ENCODE measurements around the gene PRKCE. TPM values are rescaled to one million over a fixed set of nuclear protein-coding genes. Genes with fewer than 3 reads are reported as not detected.

PRKCE gene
- total RNA-seq, 1 experiment from 2014 or later = 1.3 TPM

GRCh38 chr2:45602624-45603023 is 48.9 kb upstream of the PRKCE start:
- Histone ChIP-seq H3T11ph (ENCODE audit: low read length) (no peak overlapping the region), H3K79me1 (ENCODE audit: insufficient read depth, low read depth, low read length, poor library complexity, severe bottlenecking) (no peaks in the 10 kb centered on the region), H3K4me2 (ENCODE audit: insufficient read depth, insufficient read length, low read length) (no peak overlapping the region), H3K18ac (ENCODE audit: insufficient read length, low read depth, low read length) (no peak overlapping the region), H3K4ac (ENCODE audit: low read depth, low read length) (no peak overlapping the region), H3K14ac (ENCODE audit: insufficient read depth, low read length) (no peak overlapping the region), H2BK5ac (ENCODE audit: insufficient read length, low read length) (no peak overlapping the region), H2BK20ac (ENCODE audit: low read depth, low read length, poor library complexity, severe bottlenecking) (no peak overlapping the region), H3K27me3 (ENCODE audit: insufficient read depth, low read length) (no peaks in the 10 kb centered on the region), H3K4me1 (ENCODE audit: insufficient read depth, low read length) (no peaks in the 10 kb centered on the region), H4K20me1 (ENCODE audit: control insufficient read depth, insufficient read depth, insufficient read length) (no peaks in the 10 kb centered on the region), H4K8ac (replicated peaks; ENCODE audit: insufficient read length, low read depth, low read length) (no peak overlapping the region), H3K79me2 (ENCODE audit: insufficient read depth, low read length) (peaks cover 1% of the 10 kb centered on the region; the same call in 1 of the 2 replicates), H3K9ac (ENCODE audit: extremely low read depth, insufficient read length, low read length) (no peak overlapping the region), H2AK5ac (ENCODE audit: insufficient read length, low read length) (no peak overlapping the region), H2AFZ (ENCODE audit: low read length) (no peak overlapping the region), H3K23ac (ENCODE audit: insufficient read length, low read depth, low read length) (no peak overlapping the region), H4K5ac (ENCODE audit: insufficient read length, low read depth, low read length) (no peak overlapping the region), H2BK120ac (ENCODE audit: low read depth, low read length, poor library complexity, severe bottlenecking) (no peak overlapping the region), H3K23me2 (ENCODE audit: insufficient read length, low read depth, low read length, poor library complexity, severe bottlenecking) (no peaks in the 10 kb centered on the region), H3K56ac (ENCODE audit: insufficient read length, low read depth, low read length) (no peak overlapping the region), H2BK15ac (ENCODE audit: low read depth, low read length) (no peak overlapping the region), H2BK12ac (ENCODE audit: insufficient read length, low read depth, low read length) (no peak overlapping the region), H4K91ac (ENCODE audit: insufficient read length, low read depth, low read length) (no peak overlapping the region), H3K9me3 (ENCODE audit: control insufficient read depth, low read depth, low read length) (no peaks in the 10 kb centered on the region), H3K27ac (ENCODE audit: insufficient read length, low read depth, low read length) (no peak overlapping the region)
- Mint-ChIP-seq H3K36me3 (ENCODE audit: insufficient read depth in 1 of 3, low read depth in 3 of 3) (peaks cover 24 to 58% (median 56%) of the 10 kb centered on the region in 3 experiments; a peak in 6 of 7 replicates), H3K27ac (no peak overlapping the region), H3K4me3 (no peak overlapping the region), H3K4me1 (peaks cover 0 to 7% of the 10 kb centered on the region in 2 experiments; a peak in 2 of 4 replicates), H3K9me3 (no peaks in the 10 kb centered on the region), H3K27me3 (ENCODE audit: low read depth) (no peaks in the 10 kb centered on the region)
- no CpG with 5 or more reads among the region's 2 CpGs for WGBS (ENCODE audit: extremely low coverage, insufficient read length, low lambda C conversion rate)
- TF ChIP-seq CTCF (conservative IDR thresholded peaks at IDR 0.05) = no peak
- no peak for DNase-seq
